ENCODE data around the gene CHRNE.
"Not testable (repeated sequence)": the region's sequence is repeated elsewhere in the genome, so short reads cannot be mapped to it uniquely, and the experiment has no call there.

CHRNE gene

GRCh38 chr17:4908301-4908700, 5.4 kb upstream of the CHRNE start:
- no peak for DNase-seq (ENCODE audit: low read depth in 2 of 2, low spot score in 1 of 2)

- DNase-seq (ENCODE audit: low read depth in 2 of 2, low spot score in 1 of 2), result not testable (repeated sequence)
Measured at GRCh38 chr17:4906642-4907041, 3.7 kb upstream of the CHRNE start.

- no peak for DNase-seq (ENCODE audit: low read depth in 2 of 2, low spot score in 1 of 2)
Measured at GRCh38 chr17:4902540-4902939, 358 bp downstream of the CHRNE start.

GRCh38 chr17:4901648-4902344, 1.1 kb downstream of the CHRNE start:
- no peak for DNase-seq (ENCODE audit: low read depth in 2 of 2, low spot score in 1 of 2)

GRCh38 chr17:4901108-4901647, 1.7 kb downstream of the CHRNE start:
- no peak for DNase-seq (ENCODE audit: low read depth in 2 of 2, low spot score in 1 of 2)

- DNase-seq (ENCODE audit: low read depth in 2 of 2, low spot score in 1 of 2), result no peak
Measured at GRCh38 chr17:4900231-4901107, 2.4 kb downstream of the CHRNE start.

- peak; percentile 83 to 89 for DNase-seq (ENCODE audit: low read depth in 2 of 2, low spot score in 1 of 2)
Measured at GRCh38 chr17:4899341-4900230, 3.3 kb downstream of the CHRNE start, which contains the start of gene C17orf107. Gene C17orf107 (plus strand): TSS chr17:4899536. CDS start chr17:4899763, 227 bp downstream.

- DNase-seq (ENCODE audit: low read depth in 2 of 2, low spot score in 1 of 2), result no peak
Measured at GRCh38 chr17:4898927-4899326, 4.0 kb downstream of the CHRNE start.

GRCh38 chr17:4898351-4898750, 4.5 kb downstream of the CHRNE start:
- DNase-seq (ENCODE audit: low read depth in 2 of 2, low spot score in 1 of 2), result no peak

GRCh38 chr17:4897785-4898184, 5.1 kb downstream of the CHRNE start:
- DNase-seq (ENCODE audit: low read depth in 2 of 2, low spot score in 1 of 2), result no peak

GRCh38 chr17:4897198-4897687, 5.7 kb downstream of the CHRNE start:
- DNase-seq (ENCODE audit: low read depth in 2 of 2, low spot score in 1 of 2), result no peak

GRCh38 chr17:4896332-4897197, 6.3 kb downstream of the CHRNE start:
- DNase-seq (ENCODE audit: low read depth in 2 of 2, low spot score in 1 of 2), result no peak

- DNase-seq (ENCODE audit: low read depth in 2 of 2, low spot score in 1 of 2), result no peak
Measured at GRCh38 chr17:4895657-4896331, 7.1 kb downstream of the CHRNE start.

- DNase-seq (ENCODE audit: low read depth in 2 of 2, low spot score in 1 of 2), result no peak
Measured at GRCh38 chr17:4895121-4895520, 7.8 kb downstream of the CHRNE start.

- DNase-seq (ENCODE audit: low read depth in 2 of 2, low spot score in 1 of 2), result no peak
Measured at GRCh38 chr17:4893721-4894560, 9.0 kb downstream of the CHRNE start.

- DNase-seq (ENCODE audit: low read depth in 2 of 2, low spot score in 1 of 2), result no peak
Measured at GRCh38 chr17:4893272-4893671, 9.6 kb downstream of the CHRNE start.

- no peak for DNase-seq (ENCODE audit: low read depth in 2 of 2, low spot score in 1 of 2)
Measured at GRCh38 chr17:4892499-4893221, 10.2 kb downstream of the CHRNE start.
